Heart left ventricle (tissue), 16 donors: Measurements from ENCODE around the gene TOM1. TPM values are rescaled to one million over a fixed set of nuclear protein-coding genes. Genes with fewer than 3 reads are reported as not detected.
A peak's percentile ranks its signal among the peaks of the same experiment; 100 is the strongest.

Experiments
- ATAC-seq, 4 donors: fragments of 200-7000 bp; cut with Tn5 transposase; one replicate each; pipeline ENCODE4 v1.9.1; 2020 to 2022; ENCODE audit warnings: moderate library complexity in 4 of 4, mild to moderate bottlenecking in 3 of 4, moderate number of reproducible peaks in 1 of 4
- DNase-seq, 5 donors: peaks; one replicate each; pipeline ENCODE4 v3.0.0-alpha.2; 2020
- H3K27ac ChIP-seq, 12 donors: fragments of 200-600 bp; sonication (generic) in 4 of 12; one replicate each; pipeline versions ENCODE4 v1.5.0 to v1.8.0; 2016 to 2022; ENCODE audit warnings: mild to moderate bottlenecking in 2 of 12
- H3K27me3 ChIP-seq, 9 donors: fragments of 200-600 bp; sonication (generic) in 2 of 9; one replicate each; pipeline versions ENCODE4 v1.5.1 to v1.8.0; 2016 to 2022; ENCODE audit warnings: mild to moderate bottlenecking in 3 of 9
- H3K36me3 ChIP-seq, 9 donors: fragments of 200-600 bp; sonication (generic) in 2 of 9; one replicate each; pipeline versions ENCODE4 v1.5.0 to v1.8.0; 2018 to 2022; ENCODE audit warnings: mild to moderate bottlenecking in 2 of 9
- H3K4me1 ChIP-seq, 12 donors: fragments of 200-600 bp; sonication (generic) in 4 of 12; one replicate each; pipeline versions ENCODE4 v1.5.0 to v1.8.0; 2016 to 2022; ENCODE audit warnings: mild to moderate bottlenecking in 3 of 12
- H3K4me3 ChIP-seq, 12 donors: fragments of 200-600 bp; sonication (generic) in 4 of 12; one replicate each; pipeline versions ENCODE4 v1.5.0 to v1.8.0; 2017 to 2022; ENCODE audit warnings: mild to moderate bottlenecking in 9 of 12, moderate library complexity in 4 of 12
- H3K9me3 ChIP-seq, 12 donors: fragments of 200-600 bp; sonication (generic) in 4 of 12; one replicate each; pipeline versions ENCODE4 v1.5.0 to v1.8.0; 2016 to 2022; ENCODE audit warnings: mild to moderate bottlenecking in 1 of 12
- POLR2A ChIP-seq, 2 donors: fragments of 450-650 bp; IDR thresholded peaks; one replicate each; pipeline ENCODE4 v1.6.1; 2017; ENCODE audit warnings: antibody characterized with exemption in 2 of 2, mild to moderate bottlenecking in 2 of 2, moderate library complexity in 2 of 2
- WGBS, 4 donors: extraction: QIAGEN DNeasy Blood & Tissue Kit in 2 of 4; methylation state at CpG; one replicate each; pipeline versions ENCODE4 v1.1.5 to v1.1.7; 2013 to 2018; 5-methylcytosine and 5-hydroxymethylcytosine counted together
- intact Hi-C, 10 donors: fragments of 100-400 bp; cut with DNase I; formaldehyde crosslinking; loops; one replicate each; pipeline versions ENCODE4 v1.11.1 to v1.14.2; 2022
- polyA plus RNA-seq, 2 donors: library from polyadenylated mRNA; stranded (reverse); fragments of 200-250 nt; gene quantifications; one replicate each; pipeline ENCODE4 v1.2.3, GENCODE V29; 2013
- total RNA-seq, 9 donors: library from RNA; depleted of rRNA in 2 of 9; stranded (reverse); fragments of >200 nt in 2 of 9; fragmentation: NEBNext Ultra II Directional in 3 of 9; extraction: Animal tissue kit (Norgen Biotek cat#: 25700) in 3 of 9; gene quantifications; one replicate each; pipeline versions ENCODE4 v1.1.0 to v1.2.4, GENCODE V29; 2016 to 2023
- TF ChIP-seq, protein P1 (sequence below), 12 donors: fragments of 200-600 bp; sonication (generic) in 4 of 12; IDR thresholded peaks; one replicate each; pipeline versions ENCODE4 v1.5.0 to v1.8.0; 2018 to 2022; ENCODE audit warnings: antibody characterized with exemption in 12 of 12, mild to moderate bottlenecking in 5 of 12
- donor health status: ischemic (EF 13 %, LVEDD 7.1; RV severe dilation, severe dysfunction).
- donor health status: healthy with polysubstance abuse.
- donor health status: DM: no; HTN: yes; CAD: no.
- donor health status: DM: no; HTN: no; CAD: no.
- donor health status: ischemic (EF 25% LVEDD 6.9; RV normal size, moderate dysfunction).
- donor health status: ischemic (EF 25% LVEDD 5.7; RV mildly dilated, moderate dysfunction).
- donor health status: healthy.
- donor health status: DM: yes; HTN: yes; CAD: no.
- donor health status: ischemic (EF 35%, LVEDD 5.7; RV mildly dilated, moderate dysfunction).
- donor health status: nonischemic (EF 11% LVEDD 7.7; RV severe dilation, severe dysfunction).
- donor health status: DM: yes; HTN: yes; CAD: no.
- donor health status: PGD.
- donor health status: ischemic (EF 29% LVEDD 5.4; RV normal size, mild dysfunction).
- donor health status: nonischemic (EF 23%, LVEDD 6.1; RV moderate dilation, normal function).

The TOM1 gene
- total and polyA plus RNA-seq, 11 donors = 46.8 to 362 (median 56.8) TPM

DNA sequence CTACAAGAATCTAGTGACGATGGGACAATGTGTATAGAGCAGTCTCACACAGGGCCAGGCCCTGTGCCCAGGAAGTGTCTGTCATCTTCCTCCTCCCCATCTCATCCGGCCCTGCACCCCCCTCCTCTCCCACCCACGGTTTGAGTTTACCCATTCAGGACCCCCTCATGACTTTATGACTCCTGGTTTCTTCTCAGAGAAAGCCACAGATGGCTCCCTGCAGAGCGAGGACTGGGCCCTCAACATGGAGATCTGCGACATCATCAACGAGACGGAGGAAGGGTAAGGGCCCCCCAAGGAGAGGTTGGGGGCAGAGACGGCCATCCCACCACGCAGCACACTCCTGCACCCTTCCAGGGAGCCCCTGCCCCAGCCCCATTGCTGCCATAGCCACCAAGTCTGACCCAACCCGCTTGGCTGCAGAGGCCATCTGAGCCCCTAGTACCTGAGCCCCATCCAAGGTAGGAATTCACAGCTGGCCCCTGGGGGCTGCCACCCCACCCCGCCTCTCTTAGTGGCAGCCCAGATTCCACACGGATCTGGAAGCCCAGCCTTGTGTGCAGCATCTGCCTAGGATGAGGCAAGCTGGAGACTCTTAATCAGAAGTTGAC, 18.1 kb downstream of the TOM1 start:
- Histone ChIP-seq H3K27ac (no peak overlapping the region), H3K27me3 (no peaks in the 10 kb centered on the region), H3K9me3 (no peaks in the 10 kb centered on the region), H3K36me3 (peaks cover 0 to 63% (median 51%) of the 10 kb centered on the region in 9 donors), H3K4me3 (no peak overlapping the region), H3K4me1 (peaks cover 0 to 57% (median 39%) of the 10 kb centered on the region in 12 donors)
- intact Hi-C loops = no loop called here
- DNase-seq (peak in 1 of 5 donors; percentile 14), ATAC-seq (no peak)
- 86 to 89% (median 86%) methylated on average over 11 to 12 of the region's 12 CpGs for WGBS, 4 donors
- TF ChIP-seq, protein P1, sequence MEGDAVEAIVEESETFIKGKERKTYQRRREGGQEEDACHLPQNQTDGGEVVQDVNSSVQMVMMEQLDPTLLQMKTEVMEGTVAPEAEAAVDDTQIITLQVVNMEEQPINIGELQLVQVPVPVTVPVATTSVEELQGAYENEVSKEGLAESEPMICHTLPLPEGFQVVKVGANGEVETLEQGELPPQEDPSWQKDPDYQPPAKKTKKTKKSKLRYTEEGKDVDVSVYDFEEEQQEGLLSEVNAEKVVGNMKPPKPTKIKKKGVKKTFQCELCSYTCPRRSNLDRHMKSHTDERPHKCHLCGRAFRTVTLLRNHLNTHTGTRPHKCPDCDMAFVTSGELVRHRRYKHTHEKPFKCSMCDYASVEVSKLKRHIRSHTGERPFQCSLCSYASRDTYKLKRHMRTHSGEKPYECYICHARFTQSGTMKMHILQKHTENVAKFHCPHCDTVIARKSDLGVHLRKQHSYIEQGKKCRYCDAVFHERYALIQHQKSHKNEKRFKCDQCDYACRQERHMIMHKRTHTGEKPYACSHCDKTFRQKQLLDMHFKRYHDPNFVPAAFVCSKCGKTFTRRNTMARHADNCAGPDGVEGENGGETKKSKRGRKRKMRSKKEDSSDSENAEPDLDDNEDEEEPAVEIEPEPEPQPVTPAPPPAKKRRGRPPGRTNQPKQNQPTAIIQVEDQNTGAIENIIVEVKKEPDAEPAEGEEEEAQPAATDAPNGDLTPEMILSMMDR (IDR thresholded peaks at IDR 0.05) = no peak
- no peak for TF ChIP-seq POLR2A (IDR thresholded peaks at IDR 0.05)

DNA sequence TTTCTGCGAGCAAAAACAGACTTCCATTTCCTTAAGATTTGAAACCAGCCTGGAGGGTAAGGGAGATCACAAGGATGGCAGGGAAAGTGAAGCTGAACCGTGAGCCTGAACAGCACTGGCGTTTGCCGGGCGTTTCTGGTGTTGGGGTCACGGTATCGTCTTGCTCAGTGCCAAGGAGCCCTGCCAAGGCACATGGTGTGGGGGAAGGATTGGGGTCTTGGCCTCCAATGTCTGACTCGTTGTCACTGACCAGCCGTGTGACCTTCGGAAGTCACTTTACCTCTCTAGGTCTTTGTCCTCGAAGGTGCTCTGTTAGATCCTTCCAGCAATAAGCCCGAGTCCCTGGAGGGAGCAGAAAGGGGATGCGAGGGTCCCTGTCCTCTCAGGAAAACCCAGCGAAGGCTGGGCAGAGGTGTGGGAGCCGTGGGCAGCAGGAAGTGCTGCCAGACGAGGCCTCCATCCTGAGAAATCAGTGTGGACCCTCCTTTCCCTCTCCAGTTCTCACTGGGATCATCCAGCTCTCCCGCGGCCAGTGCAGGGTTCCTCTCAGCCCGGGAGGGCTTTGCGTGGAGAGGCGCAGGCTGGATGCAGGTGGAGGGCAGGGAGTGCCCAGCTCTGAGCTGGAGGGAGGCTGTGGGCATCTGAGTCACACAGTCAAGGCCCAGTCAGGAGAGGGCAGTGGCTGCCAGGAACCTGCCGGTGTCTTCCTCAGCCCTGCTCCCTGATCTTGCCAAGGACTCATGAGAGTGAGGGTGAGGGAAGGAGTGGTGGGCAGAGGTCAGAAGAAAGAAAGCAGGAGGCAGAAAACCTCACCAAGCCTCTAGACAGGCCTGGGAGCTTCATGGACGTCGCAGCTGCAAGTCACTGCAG, 18.9 kb downstream of the TOM1 start:
- Histone ChIP-seq H3K9me3 (no peaks in the 10 kb centered on the region), H3K27me3 (no peaks in the 10 kb centered on the region), H3K4me3 (no peak overlapping the region), H3K36me3 (peaks cover 0 to 71% (median 59%) of the 10 kb centered on the region in 9 donors), H3K27ac (no peak overlapping the region), H3K4me1 (peaks cover 0 to 49% (median 31%) of the 10 kb centered on the region in 12 donors)
- intact Hi-C loops = no loop called here
- ATAC-seq = no peak
- 85 to 92% (median 91%) methylated on average over 24 of the region's 24 CpGs for whole genome bisulfite sequencing, 4 donors
- DNase-seq = peak in 1 of 5 donors; percentile 15
- TF ChIP-seq, protein P1 (IDR thresholded peaks at IDR 0.05) = no peak
- TF ChIP-seq POLR2A (IDR thresholded peaks at IDR 0.05) = no peak

DNA sequence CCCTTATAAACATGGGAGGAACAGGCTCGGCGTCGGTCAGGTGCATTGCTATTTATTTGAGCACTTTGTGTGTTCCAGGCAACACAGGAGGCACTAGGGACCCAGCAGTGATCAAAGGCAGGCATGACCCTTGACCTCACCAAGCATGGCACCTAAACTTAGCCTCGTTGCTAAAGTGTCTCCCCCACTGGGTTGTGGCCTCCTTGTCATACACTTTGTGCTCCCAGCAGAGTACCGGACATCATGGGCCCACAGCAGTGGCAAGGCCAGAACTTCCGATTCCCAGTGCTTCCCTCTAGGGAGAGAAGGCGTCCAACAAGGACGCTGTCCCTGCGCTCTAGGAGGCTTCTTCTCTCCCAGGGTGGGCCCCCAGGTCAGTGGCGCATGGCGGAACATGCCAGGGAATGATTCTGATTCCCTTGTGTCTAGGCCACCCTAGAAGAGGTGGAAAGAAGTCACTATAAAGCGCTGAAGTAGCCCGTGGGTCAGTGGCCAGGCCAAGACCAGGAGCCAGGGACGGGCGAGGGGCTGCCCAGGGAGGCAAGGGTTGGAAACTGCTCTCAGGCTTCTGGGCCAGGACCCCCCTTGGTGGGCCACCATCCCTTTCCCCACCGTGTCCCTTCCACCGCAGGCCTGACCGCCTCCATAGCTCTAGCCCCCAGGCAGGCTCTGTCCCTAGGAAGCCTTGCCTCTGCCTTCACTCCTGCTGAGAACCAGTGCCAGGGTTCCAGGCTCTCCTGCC, 19.7 kb downstream of the TOM1 start:
- H3K36me3 ChIP-seq = peaks cover 0 to 79% (median 67%) of the 10 kb centered on the region in 9 donors
- no peaks in the 10 kb centered on the region for H3K9me3 ChIP-seq
- TF ChIP-seq POLR2A (IDR thresholded peaks at IDR 0.05) = no peak
- TF ChIP-seq, protein P1 (IDR thresholded peaks at IDR 0.05) = no peak
- H3K27me3 ChIP-seq = no peaks in the 10 kb centered on the region
- no peak overlapping the region for H3K4me3 ChIP-seq
- 92 to 94% (median 92%) methylated on average over 12 to 18 of the region's 18 CpGs for WGBS, 4 donors
- peak in 1 of 5 donors; percentile 7 for DNase-seq
- intact Hi-C loops = no loop called here
- H3K27ac ChIP-seq = no peak overlapping the region
- ATAC-seq = no peak
- peaks cover 0 to 40% (median 23%) of the 10 kb centered on the region in 12 donors for H3K4me1 ChIP-seq
